Measurements from ENCODE around the gene OLFML3. TPM values are rescaled to one million over a fixed set of nuclear protein-coding genes. Genes with fewer than 3 reads are reported as not detected.
"Not testable (repeated sequence)": the region's sequence is repeated elsewhere in the genome, so short reads cannot be mapped to it uniquely, and the experiment has no call there.

The OLFML3 gene
- total and polyA plus RNA-seq, 2 of the 13 experiments (the other 11 are each of a cell fraction or from before 2014, with no cell fraction given): 2.0 to 5.1 TPM

DNA sequence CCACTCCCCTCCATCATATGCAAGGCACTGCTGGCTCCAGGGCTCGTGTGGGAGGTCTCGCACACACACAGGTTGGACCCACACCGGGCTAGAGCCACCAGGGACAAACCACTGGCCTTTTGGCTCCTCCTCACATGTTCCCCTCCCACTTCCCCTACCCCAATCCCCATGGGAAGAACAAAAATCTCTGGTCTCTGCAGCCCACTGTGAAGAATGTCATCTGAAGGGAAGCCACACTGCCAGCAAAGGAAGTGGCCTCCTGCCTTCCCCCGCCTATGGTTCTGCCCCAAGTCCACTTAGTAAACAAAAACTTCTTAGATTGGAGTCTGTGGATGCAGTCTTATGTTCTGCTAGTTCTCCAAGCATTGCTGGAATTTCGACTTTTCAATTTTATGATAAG, 24.2 kb downstream of the OLFML3 start:
- H3K27ac ChIP-seq (ENCODE audit: extremely low read length, insufficient read depth, low read length): no peak overlapping the region
- no TSS peak for BruUV-seq (replicated peaks)
- FAIRE-seq: no peak
- H3K79me2 ChIP-seq (ENCODE audit: insufficient read depth, low read length): no peaks in the 10 kb centered on the region
- in situ Hi-C loops (cut with HindIII; ENCODE audit: extremely low pct_ligation_motif_present, low pct_unique_long_range_greater_than_20kb) (no loop called here), intact Hi-C loops (cut with micrococcal nuclease; ENCODE audit: unreplicated experiment) (no loop called here)
- H2AFZ ChIP-seq (ENCODE audit: low read length): no peak overlapping the region
- peaks cover 0 to 5% of the 10 kb centered on the region in 2 experiments; a peak in 1 of 5 replicates for H3K27me3 ChIP-seq (ENCODE audit: control insufficient read depth in 1 of 2, insufficient read depth in 2 of 2, low read length in 2 of 2)
- CTCF ChIA-PET (ENCODE audit: low intra/inter-chr PET ratio, low total read pairs): no interaction called here
- no peaks in the 10 kb centered on the region for H3K9me3 ChIP-seq (ENCODE audit: low read length)
- no peak overlapping the region for H3K4me3 ChIP-seq (replicated peaks in 1 of 3; ENCODE audit: insufficient read depth in 1 of 3, low read depth in 2 of 3, low read length in 3 of 3)
- TF ChIP-seq ZC3H4 (CRISPR knock-in tag; IDR thresholded peaks at IDR 0.05; ENCODE audit: borderline replicate concordance) (no peak), ZNF792 (CRISPR knock-in tag; IDR thresholded peaks at IDR 0.05) (no peak), KLF6 (CRISPR knock-in tag; IDR thresholded peaks at IDR 0.05) (no peak), ARHGAP35 (CRISPR knock-in tag; IDR thresholded peaks at IDR 0.05; ENCODE audit: borderline replicate concordance) (no peak), TBX2 (CRISPR knock-in tag; IDR thresholded peaks at IDR 0.05; ENCODE audit: borderline replicate concordance) (no peak), ZNF564 (CRISPR knock-in tag; IDR thresholded peaks at IDR 0.05) (no peak), RFX1 (IDR thresholded peaks at IDR 0.05) (no peak), ARNT2 (CRISPR knock-in tag; IDR thresholded peaks at IDR 0.05; ENCODE audit: low read depth) (no peak), PHB2 (IDR thresholded peaks at IDR 0.05; ENCODE audit: partially characterized antibody) (no peak), NFIB (CRISPR knock-in tag; IDR thresholded peaks at IDR 0.05; ENCODE audit: borderline replicate concordance) (no peak)
- TF ChIP-seq, protein P1, sequence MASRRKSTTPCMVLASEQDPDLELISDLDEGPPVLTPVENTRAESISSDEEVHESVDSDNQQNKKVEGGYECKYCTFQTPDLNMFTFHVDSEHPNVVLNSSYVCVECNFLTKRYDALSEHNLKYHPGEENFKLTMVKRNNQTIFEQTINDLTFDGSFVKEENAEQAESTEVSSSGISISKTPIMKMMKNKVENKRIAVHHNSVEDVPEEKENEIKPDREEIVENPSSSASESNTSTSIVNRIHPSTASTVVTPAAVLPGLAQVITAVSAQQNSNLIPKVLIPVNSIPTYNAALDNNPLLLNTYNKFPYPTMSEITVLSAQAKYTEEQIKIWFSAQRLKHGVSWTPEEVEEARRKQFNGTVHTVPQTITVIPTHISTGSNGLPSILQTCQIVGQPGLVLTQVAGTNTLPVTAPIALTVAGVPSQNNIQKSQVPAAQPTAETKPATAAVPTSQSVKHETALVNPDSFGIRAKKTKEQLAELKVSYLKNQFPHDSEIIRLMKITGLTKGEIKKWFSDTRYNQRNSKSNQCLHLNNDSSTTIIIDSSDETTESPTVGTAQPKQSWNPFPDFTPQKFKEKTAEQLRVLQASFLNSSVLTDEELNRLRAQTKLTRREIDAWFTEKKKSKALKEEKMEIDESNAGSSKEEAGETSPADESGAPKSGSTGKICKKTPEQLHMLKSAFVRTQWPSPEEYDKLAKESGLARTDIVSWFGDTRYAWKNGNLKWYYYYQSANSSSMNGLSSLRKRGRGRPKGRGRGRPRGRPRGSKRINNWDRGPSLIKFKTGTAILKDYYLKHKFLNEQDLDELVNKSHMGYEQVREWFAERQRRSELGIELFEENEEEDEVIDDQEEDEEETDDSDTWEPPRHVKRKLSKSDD (CRISPR knock-in tag; IDR thresholded peaks at IDR 0.05; ENCODE audit: low read depth): no peak
- no peaks in the 10 kb centered on the region for H3K36me3 ChIP-seq (replicated peaks in 1 of 2; ENCODE audit: control insufficient read depth in 1 of 2, insufficient read depth in 2 of 2, low read length in 2 of 2)
- no peak overlapping the region for H3K9ac ChIP-seq (ENCODE audit: insufficient read depth, low read depth, low read length)
- no peak for ATAC-seq
- POLR2A ChIA-PET: no interaction called here
- H3K4me2 ChIP-seq (ENCODE audit: low read depth, low read length): no peak overlapping the region
- 49% methylated on average over 5 of the region's 5 CpGs for WGBS (ENCODE audit: low lambda C conversion rate)
- DNase-seq (ENCODE audit: low spot score): no peak
- no peaks in the 10 kb centered on the region for H4K20me1 ChIP-seq (ENCODE audit: insufficient read depth, low read length)
- no peaks in the 10 kb centered on the region for H3K4me1 ChIP-seq (ENCODE audit: insufficient read depth, low read length)

DNA sequence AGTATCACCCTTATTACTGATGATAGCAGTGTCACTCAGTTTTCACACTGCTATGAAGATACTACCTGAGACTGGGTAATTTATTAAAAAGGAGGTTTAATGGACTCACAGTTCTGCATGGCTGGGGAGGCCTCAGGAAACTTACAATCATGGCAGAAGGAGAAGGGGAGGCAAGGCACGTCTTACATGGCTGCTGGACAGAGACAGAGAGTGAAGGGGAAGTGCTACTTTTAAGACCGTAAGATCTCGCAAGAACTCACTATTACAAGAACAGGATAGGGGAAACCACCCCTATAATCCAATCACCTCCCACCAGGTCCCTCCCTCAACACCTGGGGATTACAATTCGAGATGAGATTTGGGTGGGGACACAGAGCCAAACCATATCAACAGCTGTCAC, 27.6 kb downstream of the OLFML3 start:
- CTCF ChIA-PET (ENCODE audit: low intra/inter-chr PET ratio, low total read pairs); FAIRE-seq; in situ Hi-C loops (cut with HindIII; ENCODE audit: extremely low pct_ligation_motif_present, low pct_unique_long_range_greater_than_20kb): not testable (repeated sequence)

More for the DNA sequence above, 27.6 kb downstream of the OLFML3 start:
- H3K9me3 ChIP-seq (ENCODE audit: low read length); ATAC-seq; H4K20me1 ChIP-seq (ENCODE audit: insufficient read depth, low read length); POLR2A ChIA-PET; BruUV-seq (replicated peaks); intact Hi-C loops (cut with micrococcal nuclease; ENCODE audit: unreplicated experiment); H3K4me2 ChIP-seq (ENCODE audit: low read depth, low read length); H3K27me3 ChIP-seq (ENCODE audit: control insufficient read depth in 1 of 2, insufficient read depth in 2 of 2, low read length in 2 of 2); H3K36me3 ChIP-seq (replicated peaks in 1 of 2; ENCODE audit: control insufficient read depth in 1 of 2, insufficient read depth in 2 of 2, low read length in 2 of 2); DNase-seq (ENCODE audit: low spot score); H3K9ac ChIP-seq (ENCODE audit: insufficient read depth, low read depth, low read length); H3K79me2 ChIP-seq (ENCODE audit: insufficient read depth, low read length); H3K4me3 ChIP-seq (replicated peaks in 1 of 3; ENCODE audit: insufficient read depth in 1 of 3, low read depth in 2 of 3, low read length in 3 of 3); H2AFZ ChIP-seq (ENCODE audit: low read length); H3K4me1 ChIP-seq (ENCODE audit: insufficient read depth, low read length); H3K27ac ChIP-seq (ENCODE audit: extremely low read length, insufficient read depth, low read length): not testable (repeated sequence)
- 58% methylated on average over 4 of the region's 4 CpGs for WGBS (ENCODE audit: low lambda C conversion rate)

All from HepG2 (cell line).